ENCODE results near the gene CCDC89.
A peak's percentile ranks its signal among the peaks of the same experiment; 100 is the strongest.

GRCh38 chr11:85718991-85719807 is 33.2 kb upstream of the CCDC89 start:
- TF ChIP-seq ZBTB1 (tag by site-specific recombination; IDR thresholded peaks at IDR 0.05): no peak
- no peak for TF ChIP-seq ZNF292 (tag by site-specific recombination; IDR thresholded peaks at IDR 0.05; ENCODE audit: borderline replicate concordance, low read depth)
- no peak for TF ChIP-seq ZNF555 (tag by site-specific recombination; conservative IDR thresholded peaks at IDR 0.05)
- no peak for TF ChIP-seq ZNF114 (tag by site-specific recombination; IDR thresholded peaks at IDR 0.05)
- TF ChIP-seq CTCF (tag by site-specific recombination; IDR thresholded peaks at IDR 0.05): no peak
- TF ChIP-seq SETDB1 (IDR thresholded peaks at IDR 0.05; ENCODE audit: insufficient read length, low read length): no peak
- TF ChIP-seq ZSCAN18 (tag by site-specific recombination; IDR thresholded peaks at IDR 0.05): no peak
- no peak for TF ChIP-seq ZNF449 (tag by site-specific recombination; IDR thresholded peaks at IDR 0.05)
- TF ChIP-seq ZNF704 (tag by site-specific recombination; IDR thresholded peaks at IDR 0.05): no peak
- TF ChIP-seq ZNF610 (tag by site-specific recombination; IDR thresholded peaks at IDR 0.05; ENCODE audit: borderline replicate concordance): no peak
- no peak for TF ChIP-seq ZNF274 (IDR thresholded peaks at IDR 0.05; ENCODE audit: low read length)
- TF ChIP-seq ZNF274 (tag by site-specific recombination; IDR thresholded peaks at IDR 0.05; ENCODE audit: borderline replicate concordance): no peak
- TF ChIP-seq ZNF830 (tag by site-specific recombination; IDR thresholded peaks at IDR 0.05; ENCODE audit: low read depth): no peak
- TF ChIP-seq ZNF398 (tag by site-specific recombination; IDR thresholded peaks at IDR 0.05): peak; percentile 30; the same call in 1 of the 2 replicates
